Fibroblast of villous mesenchyme (primary cell): ENCODE measurements around the gene MAPKAP1. TPM values are rescaled to one million over a fixed set of nuclear protein-coding genes. Genes with fewer than 3 reads are reported as not detected.

ENCODE experiments used
- DNase-seq: peaks from one replicate; pipeline ENCODE4 v3.0.0-alpha.2; 2010; ENCODE audit warnings: low read depth
- H3K4me3 ChIP-seq: 2 replicates; pipeline ENCODE4 v1.5.1; 2011; ENCODE audit warnings: low read depth, mild to moderate bottlenecking, low read length
- total RNA-seq: library from RNA; depleted of rRNA; stranded (reverse); fragments of >200 nt; gene quantifications from 2 replicates; pipeline ENCODE4 v1.2.3, GENCODE V29; 2012
- TF ChIP-seq, protein P1 (sequence below): IDR thresholded peaks from 2 replicates; pipeline ENCODE4 v1.5.1; 2012; ENCODE audit warnings: low read depth, mild to moderate bottlenecking, low read length; ENCODE audit not compliant: insufficient read depth

MAPKAP1 gene
- total RNA-seq, 1 donor = 92.0 TPM

DNA sequence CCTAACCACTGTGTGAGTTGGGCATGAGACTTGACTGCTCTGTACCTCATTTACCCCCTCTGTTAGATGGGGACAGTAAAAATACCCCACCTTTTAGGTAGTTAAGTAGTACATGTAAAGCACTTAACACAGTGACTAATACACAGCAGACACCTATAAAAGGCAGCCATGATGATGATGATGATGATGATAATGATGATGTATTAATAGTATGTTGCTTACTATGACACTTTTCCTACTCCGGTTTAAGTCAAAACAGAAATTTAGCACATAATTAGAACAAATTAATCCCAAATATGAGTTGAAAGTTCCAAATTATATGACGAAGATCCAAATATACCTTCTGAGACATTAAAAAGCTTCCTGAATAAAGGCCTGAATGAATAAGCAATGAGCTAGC lies 223.3 kb downstream of the MAPKAP1 start:
- TF ChIP-seq, protein P1, sequence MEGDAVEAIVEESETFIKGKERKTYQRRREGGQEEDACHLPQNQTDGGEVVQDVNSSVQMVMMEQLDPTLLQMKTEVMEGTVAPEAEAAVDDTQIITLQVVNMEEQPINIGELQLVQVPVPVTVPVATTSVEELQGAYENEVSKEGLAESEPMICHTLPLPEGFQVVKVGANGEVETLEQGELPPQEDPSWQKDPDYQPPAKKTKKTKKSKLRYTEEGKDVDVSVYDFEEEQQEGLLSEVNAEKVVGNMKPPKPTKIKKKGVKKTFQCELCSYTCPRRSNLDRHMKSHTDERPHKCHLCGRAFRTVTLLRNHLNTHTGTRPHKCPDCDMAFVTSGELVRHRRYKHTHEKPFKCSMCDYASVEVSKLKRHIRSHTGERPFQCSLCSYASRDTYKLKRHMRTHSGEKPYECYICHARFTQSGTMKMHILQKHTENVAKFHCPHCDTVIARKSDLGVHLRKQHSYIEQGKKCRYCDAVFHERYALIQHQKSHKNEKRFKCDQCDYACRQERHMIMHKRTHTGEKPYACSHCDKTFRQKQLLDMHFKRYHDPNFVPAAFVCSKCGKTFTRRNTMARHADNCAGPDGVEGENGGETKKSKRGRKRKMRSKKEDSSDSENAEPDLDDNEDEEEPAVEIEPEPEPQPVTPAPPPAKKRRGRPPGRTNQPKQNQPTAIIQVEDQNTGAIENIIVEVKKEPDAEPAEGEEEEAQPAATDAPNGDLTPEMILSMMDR = no peak
- H3K4me3 ChIP-seq = no peak overlapping the region
- no peak for DNase-seq

DNA sequence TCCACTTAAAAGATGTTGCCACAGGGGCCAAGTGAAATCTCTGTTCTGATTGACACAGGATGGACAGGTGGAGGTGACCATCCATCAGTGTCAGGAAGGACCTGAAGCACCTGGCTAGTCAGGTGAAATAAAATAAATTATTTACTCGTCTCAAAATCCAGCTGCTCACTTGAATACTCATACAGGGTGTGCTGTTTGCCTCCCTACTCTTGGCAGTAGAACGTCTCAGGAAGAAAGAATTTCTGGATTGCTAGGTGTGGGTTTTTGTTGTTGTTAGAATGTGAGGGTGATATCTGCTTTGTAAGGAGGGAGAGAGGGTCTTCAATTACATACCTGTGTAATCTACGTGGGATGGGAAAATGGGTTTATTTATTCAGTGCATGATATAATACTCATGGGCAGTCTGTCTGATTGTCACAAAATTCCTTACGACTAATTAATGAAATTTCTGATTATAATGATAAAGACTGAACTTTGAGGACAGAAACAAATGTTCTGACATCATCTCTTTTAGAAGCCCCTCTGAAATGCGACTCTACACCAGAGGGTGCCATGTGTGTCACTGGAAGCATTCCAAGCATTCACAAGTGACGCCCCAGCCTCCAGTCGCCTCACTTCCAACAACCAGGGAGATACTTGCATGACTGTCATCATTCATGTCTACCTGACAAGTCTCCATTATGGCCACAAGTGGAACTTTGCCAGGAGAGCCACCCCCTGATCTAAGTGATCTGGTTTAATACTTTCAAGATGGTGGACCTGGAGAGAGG lies 227.0 kb downstream of the MAPKAP1 start:
- H3K4me3 ChIP-seq = no peak overlapping the region
- no peak for DNase-seq
- TF ChIP-seq, protein P1 = no peak

DNA sequence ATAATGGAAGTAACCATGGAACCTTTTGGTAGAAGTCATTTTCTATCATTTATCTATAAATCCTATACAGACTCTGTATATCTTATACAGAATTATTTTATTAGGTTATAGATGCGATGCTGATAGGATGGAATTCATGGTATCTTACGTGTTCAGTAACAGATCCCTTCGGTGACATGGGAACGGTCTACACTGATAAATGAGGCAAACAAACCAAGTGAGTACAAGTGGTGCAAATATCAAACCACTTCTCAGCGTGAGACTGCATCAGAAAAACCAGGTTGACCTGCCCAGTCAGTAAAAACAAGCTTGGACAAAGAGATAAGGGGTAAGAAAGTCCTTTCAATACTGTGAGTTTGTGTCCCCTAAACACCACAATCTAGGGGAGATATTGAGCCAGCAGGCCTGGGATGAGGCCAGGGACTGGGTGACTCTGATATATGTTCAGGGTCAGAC lies 229.9 kb downstream of the MAPKAP1 start:
- no peak for DNase-seq

DNA sequence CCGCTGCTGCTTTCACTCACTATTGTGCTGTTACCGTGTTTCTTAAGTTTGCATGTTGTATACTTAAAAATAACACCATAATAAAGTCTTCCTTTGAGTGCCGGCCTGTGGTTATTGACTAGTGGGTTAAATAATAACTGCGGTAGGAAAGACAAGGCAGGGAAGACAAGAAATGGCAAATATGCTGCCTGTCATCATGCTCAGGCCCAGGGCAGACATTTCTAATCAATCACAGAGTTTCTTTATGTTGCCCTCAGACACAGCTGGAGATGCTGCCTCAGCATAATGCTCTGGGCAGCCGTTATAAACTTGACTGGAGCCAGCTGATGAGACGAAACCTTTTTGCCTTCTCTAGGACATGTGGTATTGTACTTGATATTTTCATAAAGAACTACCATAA lies 230.4 kb downstream of the MAPKAP1 start:
- H3K4me3 ChIP-seq = no peak overlapping the region
- no peak for DNase-seq
- TF ChIP-seq, protein P1 = no peak

More for the DNA sequence above, 229.9 kb downstream of the MAPKAP1 start:
- TF ChIP-seq, protein P1 = no peak
- H3K4me3 ChIP-seq = no peak overlapping the region

DNA sequence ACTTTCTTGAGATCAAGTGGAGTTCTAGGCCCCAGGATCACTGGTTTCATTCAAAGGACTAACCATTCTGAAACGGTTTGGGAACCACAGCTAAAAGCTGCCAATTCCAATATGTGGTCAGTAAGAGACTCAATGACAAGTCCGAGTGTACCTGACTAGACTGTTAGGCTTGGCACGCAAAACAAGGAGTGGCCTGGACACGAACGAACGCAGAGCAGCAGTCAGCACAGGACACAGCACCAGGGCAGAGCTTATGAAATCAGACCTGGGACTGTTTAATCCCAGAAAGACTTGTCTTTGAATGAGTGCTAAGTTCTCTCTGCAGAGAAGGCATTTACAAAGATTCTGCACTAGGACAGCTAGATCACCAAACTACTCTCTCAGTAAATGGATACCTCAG lies 231.6 kb downstream of the MAPKAP1 start:
- TF ChIP-seq, protein P1 = no peak
- DNase-seq = no peak
- no peak overlapping the region for H3K4me3 ChIP-seq

DNA sequence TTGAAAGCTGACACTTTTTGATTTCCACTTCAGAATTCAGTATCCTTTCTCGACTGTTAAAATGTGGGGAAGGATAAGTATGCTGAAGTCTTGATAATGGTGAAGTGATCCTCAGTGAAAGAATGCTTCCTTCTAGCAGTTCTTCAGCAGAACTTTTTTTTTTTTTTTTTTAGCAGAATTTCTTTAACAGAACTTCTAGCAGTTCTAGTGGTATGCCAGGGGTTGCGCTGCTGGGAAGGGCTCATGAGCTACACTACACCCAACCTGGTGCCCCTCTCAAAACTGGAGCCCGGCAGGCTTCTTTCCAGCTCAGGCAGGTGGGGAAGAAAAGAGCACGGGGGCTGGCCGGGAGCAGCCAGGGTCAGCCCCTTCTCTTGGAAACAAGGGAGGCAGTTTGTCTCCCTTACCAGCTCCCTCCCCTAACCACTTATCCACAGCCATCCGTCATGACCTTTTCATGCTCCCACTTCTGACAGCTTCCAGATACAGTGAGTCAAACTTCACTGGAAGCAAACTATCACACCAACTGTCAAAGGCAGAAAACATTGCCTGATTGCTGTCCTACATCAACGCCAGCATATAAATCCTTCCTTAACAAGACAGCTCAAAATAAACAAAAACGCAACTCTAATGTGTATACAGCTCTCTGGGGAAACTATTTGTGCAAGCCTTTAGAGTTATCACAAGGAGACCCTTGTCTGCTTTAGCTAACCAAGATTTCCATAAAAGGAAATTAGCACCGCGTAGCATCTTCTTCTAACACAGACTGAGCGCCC lies 233.9 kb downstream of the MAPKAP1 start:
- H3K4me3 ChIP-seq = peak overlapping the region; percentile 7
- peak; percentile 93 for DNase-seq
- TF ChIP-seq, protein P1 = peak; percentile 36
